GM19455 (cell line): ENCODE measurements around the gene C1QTNF12.

Experiments
- ATAC-seq: cut with Tn5 transposase; IDR thresholded peaks from one replicate; pipeline ENCODE4 v1.9.1; 2021; ENCODE audit not compliant: unreplicated experiment

The C1QTNF12 gene

GRCh38 chr1:1241588-1242219 is 4.8 kb downstream of the C1QTNF12 start:
- ATAC-seq, result no peak

GRCh38 chr1:1240822-1241587 is 5.5 kb downstream of the C1QTNF12 start:
- no peak for ATAC-seq

- ATAC-seq, result no peak
Measured at GRCh38 chr1:1240348-1240732, 6.2 kb downstream of the C1QTNF12 start.

GRCh38 chr1:1239614-1240347 is 6.7 kb downstream of the C1QTNF12 start:
- ATAC-seq, result no peak

GRCh38 chr1:1239227-1239613 is 7.3 kb downstream of the C1QTNF12 start:
- ATAC-seq, result no peak

- ATAC-seq, result no peak
Measured at GRCh38 chr1:1238702-1239178, 7.8 kb downstream of the C1QTNF12 start.

- no peak for ATAC-seq
Measured at GRCh38 chr1:1237874-1238701, 8.4 kb downstream of the C1QTNF12 start.

- no peak for ATAC-seq
Measured at GRCh38 chr1:1236945-1237873, 9.3 kb downstream of the C1QTNF12 start.

GRCh38 chr1:1236176-1236763 is 10.3 kb downstream of the C1QTNF12 start:
- ATAC-seq, result no peak

GRCh38 chr1:1235016-1235744 is 11.3 kb downstream of the C1QTNF12 start:
- ATAC-seq, result no peak

GRCh38 chr1:1234180-1234808 is 12.2 kb downstream of the C1QTNF12 start:
- no peak for ATAC-seq

GRCh38 chr1:1233567-1233892 is 13.0 kb downstream of the C1QTNF12 start:
- no peak for ATAC-seq

- ATAC-seq, result no peak
Measured at GRCh38 chr1:1232796-1233566, 13.5 kb downstream of the C1QTNF12 start.

GRCh38 chr1:1232208-1232795 is 14.2 kb downstream of the C1QTNF12 start, which contains the start of gene B3GALT6:
Gene B3GALT6 (plus strand): TSS chr1:1232237. CDS start chr1:1232279, 42 bp downstream.
- ATAC-seq, result no peak

- peak; percentile 85 for ATAC-seq
Measured at GRCh38 chr1:1231400-1232207, 14.9 kb downstream of the C1QTNF12 start, which contains the start of gene SDF4. Gene SDF4 (minus strand): TSS chr1:1232001. CDS start chr1:1228772, 3,229 bp downstream.

- no peak for ATAC-seq
Measured at GRCh38 chr1:1230656-1231399, 15.7 kb downstream of the C1QTNF12 start.
